CD4-positive, CD25-positive, alpha-beta regulatory T cell (primary cell): ENCODE results near the gene PCSK6. TPM values are rescaled to one million over a fixed set of nuclear protein-coding genes. Genes with fewer than 3 reads are reported as not detected.

ENCODE experiments used
- ATAC-seq, 2 donors: fragments of 150-1000 bp; cut with Tn5 transposase; one replicate each; pipeline ENCODE4 v1.10.0; 2021; ENCODE audit warnings: low read depth in 2 of 2, moderate number of reproducible peaks in 2 of 2, moderate library complexity in 1 of 2
- DNase-seq, 3 donors: peaks; one replicate each; pipeline versions ENCODE4 v3.0.0 to v3.0.0-alpha.2; 2012 to 2022; ENCODE audit warnings: mixed read lengths in 1 of 3
- H3K27ac ChIP-seq: one replicate; pipeline ENCODE4 v1.7.0; 2013; ENCODE audit warnings: mild to moderate bottlenecking, low read length; ENCODE audit not compliant: insufficient read depth, poor library complexity, severe bottlenecking
- H3K27me3 ChIP-seq: one replicate; pipeline ENCODE4 v1.7.0; 2013; ENCODE audit warnings: low read length; ENCODE audit not compliant: control insufficient read depth, insufficient read depth
- H3K36me3 ChIP-seq: one replicate; pipeline ENCODE4 v1.7.0; 2013; ENCODE audit warnings: mild to moderate bottlenecking, low read length, moderate library complexity; ENCODE audit not compliant: control insufficient read depth, insufficient read depth
- H3K4me1 ChIP-seq: 2 replicates; pipeline ENCODE4 v1.7.0; 2013; ENCODE audit warnings: mild to moderate bottlenecking, low read length; ENCODE audit not compliant: insufficient read depth, control insufficient read depth, poor library complexity, severe bottlenecking
- H3K4me3 ChIP-seq: one replicate; pipeline ENCODE4 v1.7.0; 2013; ENCODE audit warnings: low read depth, mild to moderate bottlenecking, low read length, moderate library complexity
- H3K9me3 ChIP-seq, 2 experiments: 1 replicate in 1 of 2; 2 replicates in 1 of 2; pipeline ENCODE4 v1.7.0; 2013; ENCODE audit warnings: low read length in 2 of 2, mild to moderate bottlenecking in 1 of 2, moderate library complexity in 1 of 2; ENCODE audit not compliant: control insufficient read depth in 2 of 2
- H3K27ac Mint-ChIP-seq, 3 donors: one replicate each; pipeline ENCODE4 v1.8.0; 2020 to 2022; ENCODE audit warnings: mild to moderate bottlenecking in 3 of 3, mixed read lengths in 3 of 3, moderate library complexity in 2 of 3
- H3K27me3 Mint-ChIP-seq: one replicate; pipeline ENCODE4 v1.8.0; 2022; ENCODE audit warnings: mild to moderate bottlenecking, mixed read lengths
- H3K36me3 Mint-ChIP-seq: one replicate; pipeline ENCODE4 v1.8.0; 2020; ENCODE audit warnings: mixed read lengths
- H3K4me1 Mint-ChIP-seq, 4 donors: one replicate each; pipeline ENCODE4 v1.8.0; 2020 to 2022; ENCODE audit warnings: mixed read lengths in 4 of 4, mild to moderate bottlenecking in 1 of 4
- H3K4me3 Mint-ChIP-seq, 4 donors: one replicate each; pipeline ENCODE4 v1.8.0; 2020 to 2022; ENCODE audit warnings: mild to moderate bottlenecking in 4 of 4, mixed read lengths in 4 of 4, moderate library complexity in 3 of 4
- H3K9me3 Mint-ChIP-seq, 7 donors: one replicate each; pipeline ENCODE4 v1.8.0; 2020 to 2022; ENCODE audit warnings: mixed read lengths in 7 of 7, mild to moderate bottlenecking in 3 of 7, moderate library complexity in 2 of 7
- polyA plus RNA-seq, 4 donors: library from polyadenylated mRNA; unstranded; fragments of 300-500 nt; fragmentation: Illumina TruSeq; gene quantifications; one replicate each; pipeline ENCODE4 v1.2.3, GENCODE V29; 2021
- total RNA-seq: library from RNA; stranded (reverse); gene quantifications from one replicate; pipeline ENCODE4 v1.2.3, GENCODE V29; 2022

PCSK6 gene
- total and polyA plus RNA-seq, 5 donors from 2014 or later, result 0.07 to 1.1 (median 0.22) TPM; not detected in 1

- H3K27me3 ChIP-seq, result no peaks in the 10 kb centered on the region
- no peak overlapping the region for H3K4me3 ChIP-seq
- H3K4me1 Mint-ChIP-seq, result peaks cover 0 to 3% (median 1%) of the 10 kb centered on the region in 4 donors
- peaks cover 17% of the 10 kb centered on the region for H3K27me3 Mint-ChIP-seq
- DNase-seq (no peak), ATAC-seq (no peak)
- peaks cover 14 to 20% of the 10 kb centered on the region in 2 experiments for H3K9me3 ChIP-seq
- no peaks in the 10 kb centered on the region for H3K36me3 ChIP-seq
- no peak overlapping the region for H3K4me3 Mint-ChIP-seq
- peaks cover 0 to 20% (median 13%) of the 10 kb centered on the region in 7 donors for H3K9me3 Mint-ChIP-seq
- H3K27ac Mint-ChIP-seq, result no peak overlapping the region
- no peaks in the 10 kb centered on the region for H3K4me1 ChIP-seq
- no peaks in the 10 kb centered on the region for H3K36me3 Mint-ChIP-seq
- H3K27ac ChIP-seq, result no peak overlapping the region
These were observed 32.1 kb upstream of the PCSK6 start for GRCh38 chr15:101521591-101521990.

DNA sequence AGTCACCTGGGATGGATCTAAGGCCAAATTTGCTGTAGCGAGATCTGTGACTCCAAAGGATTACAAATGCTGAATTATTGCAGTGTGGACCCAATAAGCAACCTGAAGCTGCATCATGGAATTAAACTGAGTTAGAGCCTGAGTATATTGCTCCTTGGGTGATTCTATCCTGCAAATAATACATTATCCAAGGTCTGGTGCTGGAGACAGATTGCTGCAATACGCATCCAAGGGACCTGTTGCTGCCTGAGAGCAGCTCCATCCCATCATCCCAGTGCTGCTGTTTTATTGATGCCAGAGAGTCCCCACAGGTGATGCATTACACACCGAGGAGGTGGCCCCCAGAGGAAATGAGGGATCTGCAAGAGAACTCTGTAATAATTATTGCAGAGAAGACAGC is 31.6 kb upstream of the PCSK6 start:
- Mint-ChIP-seq H3K36me3 (no peaks in the 10 kb centered on the region), H3K27ac (peak overlapping the region in 1 of 3 donors; percentile 6), H3K4me1 (peaks cover 0 to 3% (median 1%) of the 10 kb centered on the region in 4 donors), H3K27me3 (peaks cover 17% of the 10 kb centered on the region), H3K9me3 (peaks cover 0 to 25% (median 14%) of the 10 kb centered on the region in 7 donors), H3K4me3 (no peak overlapping the region)
- no peak overlapping the region for H3K4me3 ChIP-seq
- no peaks in the 10 kb centered on the region for H3K36me3 ChIP-seq
- H3K4me1 ChIP-seq, result no peaks in the 10 kb centered on the region
- no peaks in the 10 kb centered on the region for H3K27me3 ChIP-seq
- ATAC-seq, result no peak
- H3K27ac ChIP-seq, result no peak overlapping the region
- H3K9me3 ChIP-seq, result peaks cover 20 to 23% of the 10 kb centered on the region in 2 experiments
- DNase-seq, result no peak

DNA sequence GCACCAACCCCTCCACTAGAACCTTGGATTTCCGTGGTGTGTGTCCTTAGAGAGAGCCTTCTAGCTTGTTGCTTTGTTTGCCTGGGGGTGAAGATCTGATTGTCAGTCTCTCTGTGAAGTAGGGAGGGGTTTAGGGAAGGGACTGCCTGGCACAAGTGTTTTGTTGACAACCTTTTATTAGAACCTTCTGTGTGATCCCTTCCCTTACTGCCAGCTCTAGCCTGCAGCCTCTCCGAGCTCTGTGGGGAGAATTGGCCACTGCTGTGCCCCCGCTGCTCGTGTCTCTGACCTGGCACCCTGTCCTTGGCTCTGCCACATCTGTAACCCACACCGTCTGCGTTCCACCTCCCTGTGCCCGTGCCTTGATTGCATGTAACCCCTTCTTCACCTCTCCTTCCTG is 30.9 kb upstream of the PCSK6 start:
- H3K36me3 Mint-ChIP-seq, result no peaks in the 10 kb centered on the region
- H3K27ac Mint-ChIP-seq, result no peak overlapping the region
- Histone ChIP-seq H3K9me3 (peaks cover 22 to 25% of the 10 kb centered on the region in 2 experiments), H3K36me3 (no peaks in the 10 kb centered on the region), H3K4me3 (no peak overlapping the region), H3K27ac (no peak overlapping the region), H3K4me1 (no peaks in the 10 kb centered on the region), H3K27me3 (no peaks in the 10 kb centered on the region)
- H3K9me3 Mint-ChIP-seq, result peaks cover 0 to 31% (median 14%) of the 10 kb centered on the region in 7 donors
- H3K4me1 Mint-ChIP-seq, result peaks cover 0 to 3% (median 1%) of the 10 kb centered on the region in 4 donors
- DNase-seq (no peak), ATAC-seq (no peak)
- peaks cover 17% of the 10 kb centered on the region for H3K27me3 Mint-ChIP-seq
- H3K4me3 Mint-ChIP-seq, result no peak overlapping the region

- Histone ChIP-seq H3K27ac (no peak overlapping the region), H3K36me3 (no peaks in the 10 kb centered on the region), H3K4me3 (no peak overlapping the region), H3K4me1 (no peaks in the 10 kb centered on the region), H3K27me3 (no peaks in the 10 kb centered on the region), H3K9me3 (peaks cover 23 to 25% of the 10 kb centered on the region in 2 experiments)
- ATAC-seq (no peak), DNase-seq (no peak)
- H3K36me3 Mint-ChIP-seq, result no peaks in the 10 kb centered on the region
- H3K9me3 Mint-ChIP-seq, result peaks cover 0 to 36% (median 16%) of the 10 kb centered on the region in 7 donors
- peaks cover 6% of the 10 kb centered on the region for H3K27me3 Mint-ChIP-seq
- peaks cover 0 to 3% (median 1%) of the 10 kb centered on the region in 4 donors for H3K4me1 Mint-ChIP-seq
- no peak overlapping the region for H3K27ac Mint-ChIP-seq
- no peak overlapping the region for H3K4me3 Mint-ChIP-seq
These were observed 28.0 kb upstream of the PCSK6 start for GRCh38 chr15:101517504-101517903.

GRCh38 chr15:101514318-101514717 is 24.8 kb upstream of the PCSK6 start:
- Histone ChIP-seq H3K27ac (no peak overlapping the region), H3K9me3 (peaks cover 23 to 25% of the 10 kb centered on the region in 2 experiments), H3K27me3 (no peaks in the 10 kb centered on the region), H3K4me1 (no peaks in the 10 kb centered on the region), H3K4me3 (no peak overlapping the region), H3K36me3 (no peaks in the 10 kb centered on the region)
- ATAC-seq (no peak), DNase-seq (no peak)
- H3K27me3 Mint-ChIP-seq, result peaks cover 8% of the 10 kb centered on the region
- no peak overlapping the region for H3K27ac Mint-ChIP-seq
- no peaks in the 10 kb centered on the region for H3K36me3 Mint-ChIP-seq
- H3K4me1 Mint-ChIP-seq, result no peaks in the 10 kb centered on the region
- H3K9me3 Mint-ChIP-seq, result peaks cover 0 to 32% (median 10%) of the 10 kb centered on the region in 7 donors
- no peak overlapping the region for H3K4me3 Mint-ChIP-seq

DNA sequence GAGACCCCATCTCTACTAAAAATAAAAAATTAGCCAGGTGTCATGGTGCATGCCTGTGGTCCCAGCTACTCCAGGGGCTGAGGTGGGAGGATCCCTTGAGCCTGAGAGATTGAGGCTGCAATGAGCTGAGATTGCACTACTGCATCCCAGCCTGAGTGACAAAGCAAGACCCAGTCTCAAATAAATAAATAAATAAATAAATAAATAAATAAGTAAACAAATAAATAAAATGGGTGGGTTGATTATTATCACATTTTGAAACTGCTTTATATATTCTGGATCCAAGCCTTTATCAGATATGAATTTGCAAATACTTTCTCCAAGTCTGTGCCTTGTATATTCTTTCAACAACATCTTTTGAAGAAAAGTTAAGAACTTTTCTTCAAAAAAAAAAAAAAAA is 22.2 kb upstream of the PCSK6 start:
- no peak for ATAC-seq
- no peaks in the 10 kb centered on the region for H3K4me1 Mint-ChIP-seq
- H3K9me3 Mint-ChIP-seq, result peaks cover 0 to 18% (median 4%) of the 10 kb centered on the region in 7 donors
- H3K36me3 Mint-ChIP-seq, result no peaks in the 10 kb centered on the region
- no peak for DNase-seq
- H3K4me1 ChIP-seq, result no peaks in the 10 kb centered on the region
- H3K9me3 ChIP-seq, result peaks cover 5 to 10% of the 10 kb centered on the region in 2 experiments
- no peak overlapping the region for H3K4me3 ChIP-seq
- no peak overlapping the region for H3K27ac ChIP-seq
- H3K4me3 Mint-ChIP-seq, result no peak overlapping the region
- H3K27me3 ChIP-seq, result no peaks in the 10 kb centered on the region
- peaks cover 20% of the 10 kb centered on the region for H3K27me3 Mint-ChIP-seq
- no peaks in the 10 kb centered on the region for H3K36me3 ChIP-seq
- H3K27ac Mint-ChIP-seq, result no peak overlapping the region

DNA sequence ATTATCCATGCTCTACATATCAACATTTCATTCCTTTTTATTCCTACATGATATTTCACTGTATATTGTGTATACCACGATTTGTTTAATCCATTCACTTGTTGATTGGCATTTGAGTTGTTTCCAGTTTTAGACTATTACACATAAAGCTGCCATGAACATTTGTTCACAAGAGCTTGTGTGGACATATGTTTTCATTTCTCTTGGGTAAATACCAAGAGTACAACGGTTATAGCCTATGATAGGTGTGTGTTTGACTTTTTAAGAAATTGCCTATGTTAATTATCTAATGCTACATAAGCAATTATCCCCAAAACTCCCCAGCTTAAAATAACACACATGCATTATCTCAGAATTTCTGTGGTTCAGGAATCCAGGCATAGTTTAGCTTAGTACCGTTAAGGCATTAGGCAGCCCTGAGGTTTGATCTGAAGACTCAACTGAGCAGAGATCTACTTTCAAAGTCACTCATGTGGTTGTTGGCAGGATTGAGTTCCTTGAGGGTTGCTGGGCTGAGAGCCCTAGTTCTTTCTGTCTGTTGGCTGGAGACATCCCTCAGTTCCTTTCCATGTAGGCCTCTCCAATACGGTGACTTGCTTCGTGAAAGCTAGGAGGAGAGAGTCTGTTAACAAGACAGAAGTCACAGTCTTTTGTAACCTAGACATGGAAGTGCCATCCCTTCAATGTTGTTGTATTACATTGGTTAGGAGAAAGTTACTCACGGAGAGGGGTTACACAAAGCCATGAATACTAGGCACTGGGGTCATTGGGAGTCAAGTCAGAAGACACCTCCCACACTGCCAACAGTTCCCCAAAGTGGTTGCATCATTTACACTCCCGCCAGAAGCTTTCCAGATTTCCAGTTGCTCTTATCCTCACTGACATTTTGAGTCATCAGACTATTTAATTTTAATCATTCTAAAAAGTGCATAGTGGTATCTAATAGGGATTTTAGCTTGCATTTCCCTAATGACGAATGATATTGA is 21.0 kb upstream of the PCSK6 start:
- H3K4me3 Mint-ChIP-seq, result no peak overlapping the region

More for the DNA sequence above, 21.0 kb upstream of the PCSK6 start:
- Mint-ChIP-seq H3K9me3 (peaks cover 0 to 6% (median 2%) of the 10 kb centered on the region in 7 donors), H3K36me3 (no peaks in the 10 kb centered on the region), H3K4me1 (no peaks in the 10 kb centered on the region), H3K27me3 (peaks cover 24% of the 10 kb centered on the region), H3K27ac (no peak overlapping the region)
- no peak for DNase-seq
- no peak for ATAC-seq
- Histone ChIP-seq H3K36me3 (no peaks in the 10 kb centered on the region), H3K27me3 (no peaks in the 10 kb centered on the region), H3K4me3 (no peak overlapping the region), H3K27ac (no peak overlapping the region), H3K4me1 (no peaks in the 10 kb centered on the region), H3K9me3 (peaks cover 0 to 2% of the 10 kb centered on the region in 2 experiments)
